ENCODE data around the gene MDGA2. TPM values are rescaled to one million over a fixed set of nuclear protein-coding genes. Genes with fewer than 3 reads are reported as not detected.

MDGA2 gene
- total RNA-seq, 4 donors from 2014 or later = 4.2 TPM; not detected in 3

DNA sequence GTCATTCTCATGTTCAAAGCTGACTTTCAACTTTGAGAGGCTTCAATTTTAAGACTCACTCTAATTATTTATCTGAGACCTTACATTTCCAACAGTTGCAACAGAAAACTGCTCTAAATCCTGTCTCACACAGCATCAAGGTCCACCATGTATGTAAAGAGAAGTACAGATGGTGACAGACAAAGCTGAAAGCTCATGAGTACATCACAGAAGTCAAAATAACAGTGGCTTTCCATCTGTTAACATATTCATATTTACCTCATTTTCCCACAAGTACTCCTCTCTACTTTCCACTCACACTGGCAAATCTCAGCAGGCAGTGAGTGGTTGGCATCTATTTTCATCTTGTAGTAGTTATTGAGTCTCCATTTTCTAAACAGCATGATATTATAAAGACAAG is 192.0 kb downstream of the MDGA2 start:
- no peak for TF ChIP-seq POLR2A (IDR thresholded peaks at IDR 0.05)
- intact Hi-C loops (cut with DNase I; ENCODE audit: low total_unique reads) = no loop called here

DNA sequence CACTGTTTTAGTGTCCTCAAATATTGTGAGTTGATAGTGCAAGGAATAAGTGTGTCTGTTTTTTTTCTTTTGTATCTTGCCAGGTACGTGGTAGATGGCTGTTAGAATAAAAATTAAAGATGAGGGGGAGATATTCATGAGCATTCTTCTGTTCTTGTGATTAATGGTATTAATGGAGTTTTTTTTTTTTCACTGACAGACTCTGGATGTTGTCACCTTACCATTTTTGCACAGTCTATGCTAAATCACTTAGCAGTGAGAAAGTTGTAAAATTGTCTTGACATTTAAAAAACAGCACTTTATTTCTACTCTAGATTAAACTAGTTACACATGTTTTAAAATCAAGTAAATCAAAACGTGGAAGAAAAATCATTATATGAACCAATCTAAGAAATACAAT is 204.3 kb downstream of the MDGA2 start:
- no peak for TF ChIP-seq POLR2A (IDR thresholded peaks at IDR 0.05)
- TF ChIP-seq, protein P1, sequence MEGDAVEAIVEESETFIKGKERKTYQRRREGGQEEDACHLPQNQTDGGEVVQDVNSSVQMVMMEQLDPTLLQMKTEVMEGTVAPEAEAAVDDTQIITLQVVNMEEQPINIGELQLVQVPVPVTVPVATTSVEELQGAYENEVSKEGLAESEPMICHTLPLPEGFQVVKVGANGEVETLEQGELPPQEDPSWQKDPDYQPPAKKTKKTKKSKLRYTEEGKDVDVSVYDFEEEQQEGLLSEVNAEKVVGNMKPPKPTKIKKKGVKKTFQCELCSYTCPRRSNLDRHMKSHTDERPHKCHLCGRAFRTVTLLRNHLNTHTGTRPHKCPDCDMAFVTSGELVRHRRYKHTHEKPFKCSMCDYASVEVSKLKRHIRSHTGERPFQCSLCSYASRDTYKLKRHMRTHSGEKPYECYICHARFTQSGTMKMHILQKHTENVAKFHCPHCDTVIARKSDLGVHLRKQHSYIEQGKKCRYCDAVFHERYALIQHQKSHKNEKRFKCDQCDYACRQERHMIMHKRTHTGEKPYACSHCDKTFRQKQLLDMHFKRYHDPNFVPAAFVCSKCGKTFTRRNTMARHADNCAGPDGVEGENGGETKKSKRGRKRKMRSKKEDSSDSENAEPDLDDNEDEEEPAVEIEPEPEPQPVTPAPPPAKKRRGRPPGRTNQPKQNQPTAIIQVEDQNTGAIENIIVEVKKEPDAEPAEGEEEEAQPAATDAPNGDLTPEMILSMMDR (IDR thresholded peaks at IDR 0.05) = no peak
- no peaks in the 10 kb centered on the region for H3K9me3 ChIP-seq
- no peak for DNase-seq
- no peaks in the 10 kb centered on the region for H3K4me1 ChIP-seq
- no peaks in the 10 kb centered on the region for H3K27me3 ChIP-seq
- intact Hi-C loops (cut with DNase I; ENCODE audit: low total_unique reads) = no loop called here
- no peak overlapping the region for H3K4me3 ChIP-seq
- no peaks in the 10 kb centered on the region for H3K36me3 ChIP-seq
- no peak overlapping the region for H3K27ac ChIP-seq

More for the DNA sequence above, 192.0 kb downstream of the MDGA2 start:
- Histone ChIP-seq H3K36me3 (no peaks in the 10 kb centered on the region), H3K4me1 (no peaks in the 10 kb centered on the region), H3K9me3 (no peaks in the 10 kb centered on the region), H3K27ac (no peak overlapping the region), H3K4me3 (no peak overlapping the region), H3K27me3 (no peaks in the 10 kb centered on the region)
- no peak for DNase-seq

DNA sequence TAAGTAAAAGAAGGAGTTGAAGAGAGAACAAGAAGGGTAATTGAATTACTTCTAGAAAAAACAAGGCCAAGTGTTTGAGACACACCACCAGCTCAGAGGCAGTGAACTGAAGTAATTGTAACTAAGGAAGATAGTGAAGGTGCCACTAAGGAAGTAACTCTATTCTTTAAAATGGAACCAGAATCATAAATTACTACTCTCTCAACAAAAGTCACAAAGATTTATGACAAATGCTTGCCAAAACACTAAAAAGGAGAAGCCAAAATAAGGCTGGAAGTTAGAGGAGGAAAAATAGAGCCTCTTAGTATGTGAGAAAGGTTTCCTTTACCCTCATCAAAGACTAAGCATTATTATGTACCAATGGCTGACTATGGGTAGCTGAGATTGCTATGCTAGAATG is 208.5 kb downstream of the MDGA2 start:
- Histone ChIP-seq H3K4me3 (no peak overlapping the region), H3K27me3 (no peaks in the 10 kb centered on the region), H3K4me1 (no peaks in the 10 kb centered on the region), H3K27ac (no peak overlapping the region), H3K9me3 (no peaks in the 10 kb centered on the region), H3K36me3 (no peaks in the 10 kb centered on the region)
- DNase-seq = no peak
- TF ChIP-seq, protein P1 (IDR thresholded peaks at IDR 0.05) = no peak
- TF ChIP-seq POLR2A (IDR thresholded peaks at IDR 0.05) = no peak
- intact Hi-C loops (cut with DNase I; ENCODE audit: low total_unique reads) = no loop called here

DNA sequence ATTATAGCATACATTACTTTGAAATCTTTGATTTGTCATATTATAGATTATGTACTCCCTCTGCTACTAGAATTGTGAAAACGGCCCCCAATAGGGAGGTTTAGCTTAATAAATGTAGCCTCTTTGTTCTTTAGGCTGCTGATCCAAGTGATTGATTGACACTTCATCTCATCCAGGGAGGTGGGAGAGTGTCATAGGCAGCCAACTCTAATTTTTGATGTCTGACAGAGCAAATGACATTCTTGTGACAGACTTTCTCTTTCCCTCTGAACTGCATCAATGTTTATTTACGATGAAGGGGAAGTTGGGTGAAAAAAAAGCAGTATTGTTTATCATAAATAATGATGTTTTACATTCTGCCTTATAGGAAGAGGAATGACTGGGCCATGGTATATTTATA is 221.4 kb downstream of the MDGA2 start:
- no peaks in the 10 kb centered on the region for H3K9me3 ChIP-seq
- H3K36me3 ChIP-seq = no peaks in the 10 kb centered on the region
- intact Hi-C loops (cut with DNase I; ENCODE audit: low total_unique reads) = no loop called here
- no peaks in the 10 kb centered on the region for H3K4me1 ChIP-seq
- no peak overlapping the region for H3K4me3 ChIP-seq
- TF ChIP-seq, protein P1 (IDR thresholded peaks at IDR 0.05) = no peak
- TF ChIP-seq POLR2A (IDR thresholded peaks at IDR 0.05) = no peak
- H3K27ac ChIP-seq = no peak overlapping the region
- H3K27me3 ChIP-seq = no peaks in the 10 kb centered on the region
- no peak for DNase-seq

DNA sequence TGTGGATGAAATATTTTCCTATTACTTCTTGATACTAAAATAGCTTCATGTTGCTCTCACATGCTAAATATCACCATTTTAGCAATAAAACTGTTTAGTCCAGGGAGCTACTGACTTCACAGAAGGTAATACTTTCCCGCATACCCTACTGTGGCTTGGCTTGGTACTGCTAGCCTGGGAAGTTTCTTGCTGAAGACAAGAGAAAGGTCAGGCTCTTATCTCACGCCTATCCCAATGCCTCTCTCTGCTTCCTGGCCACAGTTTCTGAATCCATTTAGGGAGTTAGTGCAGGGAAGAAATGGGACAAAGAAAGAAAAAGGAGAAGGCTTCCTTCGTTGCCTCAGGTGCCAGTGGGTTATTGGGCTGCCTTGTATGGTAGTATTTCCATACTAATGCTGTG is 228.3 kb downstream of the MDGA2 start:
- intact Hi-C loops (cut with DNase I; ENCODE audit: low total_unique reads) = no loop called here

More for the DNA sequence above, 228.3 kb downstream of the MDGA2 start:
- no peak for DNase-seq
- Histone ChIP-seq H3K27ac (no peak overlapping the region), H3K27me3 (no peaks in the 10 kb centered on the region), H3K36me3 (no peaks in the 10 kb centered on the region), H3K9me3 (no peaks in the 10 kb centered on the region), H3K4me1 (no peaks in the 10 kb centered on the region), H3K4me3 (no peak overlapping the region)
- TF ChIP-seq, protein P1 (IDR thresholded peaks at IDR 0.05) = no peak
- TF ChIP-seq POLR2A (IDR thresholded peaks at IDR 0.05) = no peak

Measured in uterus (tissue), 4 donors.